HG03432 (cell line): ENCODE results near the gene MAB21L4.

Source experiments
- ATAC-seq: cut with Tn5 transposase; IDR thresholded peaks from one replicate; pipeline ENCODE4 v1.9.1; 2021; ENCODE audit warnings: mild to moderate bottlenecking, moderate library complexity; ENCODE audit not compliant: unreplicated experiment

Gene MAB21L4

GRCh38 chr2:240869109-240869955 lies 26.6 kb downstream of the MAB21L4 start:
- no peak for ATAC-seq

GRCh38 chr2:240868286-240869108 lies 27.5 kb downstream of the MAB21L4 start, which contains the start of gene AGXT:
Gene AGXT (plus strand): TSS chr2:240868824. CDS start chr2:240868866, 42 bp downstream.
- ATAC-seq, result no peak

- ATAC-seq, result no peak
Observed at GRCh38 chr2:240865391-240865790, 30.6 kb downstream of the MAB21L4 start.

- ATAC-seq, result no peak
Observed at GRCh38 chr2:240864475-240864874, 31.5 kb downstream of the MAB21L4 start.

GRCh38 chr2:240861547-240861946 lies 34.4 kb downstream of the MAB21L4 start:
- no peak for ATAC-seq

GRCh38 chr2:240858871-240859270 lies 37.1 kb downstream of the MAB21L4 start:
- no peak for ATAC-seq

- no peak for ATAC-seq
Observed at GRCh38 chr2:240858321-240858720, 37.6 kb downstream of the MAB21L4 start.

- no peak for ATAC-seq
Observed at GRCh38 chr2:240857039-240858008, 38.6 kb downstream of the MAB21L4 start.

GRCh38 chr2:240856151-240856980 lies 39.6 kb downstream of the MAB21L4 start:
- no peak for ATAC-seq

GRCh38 chr2:240855670-240856069 lies 40.3 kb downstream of the MAB21L4 start:
- ATAC-seq, result no peak

- ATAC-seq, result no peak
Observed at GRCh38 chr2:240852671-240853314, 43.2 kb downstream of the MAB21L4 start.

GRCh38 chr2:240851078-240851991 lies 44.6 kb downstream of the MAB21L4 start:
- peak; percentile 58 for ATAC-seq

- no peak for ATAC-seq
Observed at GRCh38 chr2:240850756-240851077, 45.2 kb downstream of the MAB21L4 start.

- no peak for ATAC-seq
Observed at GRCh38 chr2:240850026-240850425, 45.9 kb downstream of the MAB21L4 start.

- no peak for ATAC-seq
Observed at GRCh38 chr2:240848900-240849680, 46.9 kb downstream of the MAB21L4 start.

GRCh38 chr2:240847817-240848216 lies 48.1 kb downstream of the MAB21L4 start:
- no peak for ATAC-seq

- no peak for ATAC-seq
Observed at GRCh38 chr2:240846873-240847595, 48.9 kb downstream of the MAB21L4 start.
